ENCODE measurements around the gene HEMGN. TPM values are rescaled to one million over a fixed set of nuclear protein-coding genes. Genes with fewer than 3 reads are reported as not detected.

Gene HEMGN
- total and polyA plus RNA-seq, 4 donors, result 0.93 TPM; not detected in 3

DNA sequence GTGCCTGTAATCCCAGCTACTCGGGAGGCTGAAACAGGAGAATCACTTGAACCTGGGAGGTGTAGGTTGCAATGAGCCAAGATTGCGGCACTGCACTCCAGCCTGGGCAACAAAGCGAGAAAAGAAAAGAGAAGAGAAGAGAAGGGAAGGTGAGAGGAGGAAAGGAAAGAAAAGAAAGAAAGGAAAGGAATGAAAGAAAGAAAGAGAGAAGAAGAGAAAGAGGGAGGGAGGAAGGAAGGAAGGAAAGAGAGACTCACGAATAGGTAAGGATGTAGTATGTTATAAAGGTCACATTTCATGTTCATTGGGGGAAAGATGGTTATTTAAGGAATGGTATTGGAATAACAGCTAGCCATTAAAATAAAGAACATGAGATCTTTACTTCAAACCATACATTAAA is 34.8 kb upstream of the HEMGN start:
- no peak overlapping the region for H3K27ac ChIP-seq (ENCODE audit: low read depth in 1 of 2, low read length in 2 of 2)
- 86 to 87% methylated on average over 4 of the region's 4 CpGs for WGBS, 2 donors

DNA sequence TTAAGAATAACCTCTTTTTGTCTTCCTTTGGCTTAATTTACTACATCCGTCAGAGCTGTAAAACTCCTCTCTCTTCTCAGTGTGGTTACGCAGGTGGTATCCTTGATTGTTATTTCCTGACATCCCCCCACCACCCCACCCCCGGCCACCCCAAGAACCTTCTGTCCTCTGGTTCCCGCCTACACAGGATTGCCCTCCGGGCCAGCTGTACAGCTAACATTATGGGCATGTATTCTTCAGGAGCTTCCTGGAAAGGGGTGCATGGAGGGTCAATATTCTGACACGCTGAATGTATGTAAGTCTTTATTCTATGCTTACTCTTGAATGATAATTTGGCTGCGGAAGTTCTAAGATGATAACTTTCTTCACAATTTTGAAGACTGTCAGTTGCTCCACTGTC is 32.2 kb upstream of the HEMGN start:
- no peaks in the 10 kb centered on the region for H3K4me1 ChIP-seq (ENCODE audit: control insufficient read depth in 1 of 2, insufficient read depth in 2 of 2, low read length in 2 of 2)
- intact Hi-C loops (cut with DNase I), result no loop called here
- no peak overlapping the region for H3K27ac ChIP-seq (ENCODE audit: low read depth in 1 of 2, low read length in 2 of 2)
- 62 to 79% methylated on average over 7 of the region's 7 CpGs for WGBS, 2 donors
- H3K27me3 ChIP-seq (ENCODE audit: control insufficient read depth in 1 of 2, insufficient read depth in 2 of 2, low read length in 1 of 2), result no peaks in the 10 kb centered on the region
- ATAC-seq (ENCODE audit: low FRiP score) (no peak), DNase-seq (no peak)
- no peak overlapping the region for H3K4me3 ChIP-seq (ENCODE audit: low read length in 2 of 2)
- H3K9me3 ChIP-seq (ENCODE audit: control insufficient read depth, low read length), result no peaks in the 10 kb centered on the region
- H3K36me3 ChIP-seq (ENCODE audit: control insufficient read depth in 1 of 2, insufficient read depth in 2 of 2, low read length in 1 of 2), result no peaks in the 10 kb centered on the region

More for the DNA sequence above, 34.8 kb upstream of the HEMGN start:
- DNase-seq, result no peak
- no peak overlapping the region for H3K4me3 ChIP-seq (ENCODE audit: low read length in 2 of 2)
- no peak for ATAC-seq (ENCODE audit: low FRiP score)
- H3K4me1 ChIP-seq (ENCODE audit: control insufficient read depth in 1 of 2, insufficient read depth in 2 of 2, low read length in 2 of 2), result no peaks in the 10 kb centered on the region
- H3K9me3 ChIP-seq (ENCODE audit: control insufficient read depth, low read length), result no peaks in the 10 kb centered on the region
- H3K36me3 ChIP-seq (ENCODE audit: control insufficient read depth in 1 of 2, insufficient read depth in 2 of 2, low read length in 1 of 2), result no peaks in the 10 kb centered on the region
- intact Hi-C loops (cut with DNase I), result no loop called here
- H3K27me3 ChIP-seq (ENCODE audit: control insufficient read depth in 1 of 2, insufficient read depth in 2 of 2, low read length in 1 of 2), result peaks cover 0 to 2% of the 10 kb centered on the region in 2 donors

DNA sequence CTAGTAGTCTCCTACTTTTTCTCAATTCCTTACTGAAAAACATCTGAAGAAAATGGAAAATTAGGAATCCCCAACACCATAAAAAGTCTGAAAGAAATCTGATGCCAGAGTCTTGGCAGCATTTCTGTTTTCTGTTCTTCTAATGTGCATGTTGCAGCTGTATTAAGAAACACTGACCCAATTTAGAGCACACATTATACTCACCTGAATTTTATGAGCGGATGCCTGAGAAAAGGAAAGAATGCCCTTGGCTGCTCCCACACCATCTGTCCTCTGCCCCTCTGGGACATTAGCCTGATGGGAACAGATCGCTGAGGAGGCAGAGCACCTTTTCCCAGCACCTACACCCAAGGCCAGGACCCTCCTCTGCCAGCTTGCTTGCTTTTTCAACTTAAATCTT is 31.0 kb upstream of the HEMGN start:
- Histone ChIP-seq H3K36me3 (ENCODE audit: control insufficient read depth in 1 of 2, insufficient read depth in 2 of 2, low read length in 1 of 2) (no peaks in the 10 kb centered on the region), H3K9me3 (ENCODE audit: control insufficient read depth, low read length) (peaks cover 2% of the 10 kb centered on the region), H3K4me1 (ENCODE audit: control insufficient read depth in 1 of 2, insufficient read depth in 2 of 2, low read length in 2 of 2) (no peaks in the 10 kb centered on the region), H3K27ac (ENCODE audit: low read depth in 1 of 2, low read length in 2 of 2) (no peak overlapping the region), H3K27me3 (ENCODE audit: control insufficient read depth in 1 of 2, insufficient read depth in 2 of 2, low read length in 1 of 2) (no peaks in the 10 kb centered on the region), H3K4me3 (ENCODE audit: low read length in 2 of 2) (no peak overlapping the region)
- WGBS, 2 donors, result 53 to 77% methylated on average over 2 of the region's 2 CpGs
- ATAC-seq (ENCODE audit: low FRiP score) (no peak), DNase-seq (no peak)
- intact Hi-C loops (cut with DNase I), result no loop called here

GRCh38 chr9:97966493-97966892 is 28.5 kb upstream of the HEMGN start:
- H3K4me1 ChIP-seq (ENCODE audit: control insufficient read depth in 1 of 2, insufficient read depth in 2 of 2, low read length in 2 of 2), result no peaks in the 10 kb centered on the region
- 19 to 21% methylated on average over 1 of the region's 1 CpG for WGBS, 2 donors
- H3K27ac ChIP-seq (ENCODE audit: low read depth in 1 of 2, low read length in 2 of 2), result no peak overlapping the region
- no peak for ATAC-seq (ENCODE audit: low FRiP score)
- no peaks in the 10 kb centered on the region for H3K27me3 ChIP-seq (ENCODE audit: control insufficient read depth in 1 of 2, insufficient read depth in 2 of 2, low read length in 1 of 2)
- H3K4me3 ChIP-seq (ENCODE audit: low read length in 2 of 2), result no peak overlapping the region
- intact Hi-C loops (cut with DNase I), result no loop called here
- no peaks in the 10 kb centered on the region for H3K36me3 ChIP-seq (ENCODE audit: control insufficient read depth in 1 of 2, insufficient read depth in 2 of 2, low read length in 1 of 2)
- DNase-seq, result no peak
- peaks cover 2% of the 10 kb centered on the region for H3K9me3 ChIP-seq (ENCODE audit: control insufficient read depth, low read length)

DNA sequence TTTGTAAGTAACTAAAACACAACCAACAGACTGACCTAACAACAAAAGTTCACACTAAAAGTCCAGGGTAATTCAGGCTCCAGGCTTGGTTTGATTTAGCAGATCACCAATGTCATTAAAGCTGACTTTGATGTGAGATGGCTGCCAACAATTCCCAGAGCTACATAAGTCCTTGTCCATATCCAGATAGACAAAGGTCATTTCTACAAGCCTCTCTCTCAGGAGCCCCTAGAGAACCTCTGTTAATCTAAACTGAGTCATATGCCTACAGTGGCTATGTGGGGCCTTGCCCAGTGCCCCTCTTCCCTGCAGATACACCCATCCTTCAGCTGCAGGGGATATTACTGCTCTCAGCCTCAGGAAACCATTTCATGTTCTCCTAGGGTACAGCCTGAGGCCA is 26.9 kb upstream of the HEMGN start:
- Histone ChIP-seq H3K4me3 (ENCODE audit: low read length in 2 of 2) (no peak overlapping the region), H3K36me3 (ENCODE audit: control insufficient read depth in 1 of 2, insufficient read depth in 2 of 2, low read length in 1 of 2) (no peaks in the 10 kb centered on the region), H3K4me1 (ENCODE audit: control insufficient read depth in 1 of 2, insufficient read depth in 2 of 2, low read length in 2 of 2) (no peaks in the 10 kb centered on the region), H3K27me3 (ENCODE audit: control insufficient read depth in 1 of 2, insufficient read depth in 2 of 2, low read length in 1 of 2) (no peaks in the 10 kb centered on the region), H3K27ac (ENCODE audit: low read depth in 1 of 2, low read length in 2 of 2) (no peak overlapping the region), H3K9me3 (ENCODE audit: control insufficient read depth, low read length) (peaks cover 2% of the 10 kb centered on the region)
- intact Hi-C loops (cut with DNase I), result no loop called here
- ATAC-seq (ENCODE audit: low FRiP score), result no peak
- no peak for DNase-seq

GRCh38 chr9:97963232-97963631 is 25.3 kb upstream of the HEMGN start:
- intact Hi-C loops (cut with DNase I), result no loop called here
- no peak for ATAC-seq (ENCODE audit: low FRiP score)
- 63 to 76% methylated on average over 2 of the region's 2 CpGs for WGBS, 2 donors

DNA sequence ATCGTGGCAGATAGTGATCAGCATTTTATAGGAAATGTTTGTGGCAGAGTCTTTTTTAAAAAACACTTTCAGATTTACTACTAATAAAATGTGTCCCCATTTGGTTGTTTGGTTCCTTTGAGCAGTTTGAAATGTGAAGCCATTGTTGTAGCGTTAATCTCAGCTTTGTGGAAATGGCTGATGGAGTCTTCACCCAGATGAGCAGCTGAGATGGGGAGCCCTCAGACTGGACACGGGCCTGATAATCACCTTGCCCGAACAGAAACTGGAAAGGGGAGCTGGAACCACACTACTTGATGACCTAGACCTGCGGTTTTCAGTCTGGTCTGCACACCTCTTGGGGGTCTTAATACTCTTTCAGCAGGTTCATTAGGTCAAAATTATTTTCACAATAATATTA is 24.6 kb upstream of the HEMGN start:
- peaks cover 2% of the 10 kb centered on the region for H3K9me3 ChIP-seq (ENCODE audit: control insufficient read depth, low read length)
- no peak overlapping the region for H3K4me3 ChIP-seq (ENCODE audit: low read length in 2 of 2)
- no peak for DNase-seq
- no peaks in the 10 kb centered on the region for H3K27me3 ChIP-seq (ENCODE audit: control insufficient read depth in 1 of 2, insufficient read depth in 2 of 2, low read length in 1 of 2)
- H3K27ac ChIP-seq (ENCODE audit: low read depth in 1 of 2, low read length in 2 of 2), result no peak overlapping the region
- no peak for ATAC-seq (ENCODE audit: low FRiP score)
- no peaks in the 10 kb centered on the region for H3K4me1 ChIP-seq (ENCODE audit: control insufficient read depth in 1 of 2, insufficient read depth in 2 of 2, low read length in 2 of 2)
- H3K36me3 ChIP-seq (ENCODE audit: control insufficient read depth in 1 of 2, insufficient read depth in 2 of 2, low read length in 1 of 2), result no peaks in the 10 kb centered on the region
- intact Hi-C loops (cut with DNase I), result no loop called here
- 83 to 86% methylated on average over 5 of the region's 5 CpGs for WGBS, 2 donors

More at GRCh38 chr9:97963232-97963631, 25.3 kb upstream of the HEMGN start:
- H3K27me3 ChIP-seq (ENCODE audit: control insufficient read depth in 1 of 2, insufficient read depth in 2 of 2, low read length in 1 of 2), result no peaks in the 10 kb centered on the region
- H3K9me3 ChIP-seq (ENCODE audit: control insufficient read depth, low read length), result peaks cover 2% of the 10 kb centered on the region
- no peak overlapping the region for H3K27ac ChIP-seq (ENCODE audit: low read depth in 1 of 2, low read length in 2 of 2)
- DNase-seq, result no peak
- H3K4me1 ChIP-seq (ENCODE audit: control insufficient read depth in 1 of 2, insufficient read depth in 2 of 2, low read length in 2 of 2), result no peaks in the 10 kb centered on the region
- no peak overlapping the region for H3K4me3 ChIP-seq (ENCODE audit: low read length in 2 of 2)
- H3K36me3 ChIP-seq (ENCODE audit: control insufficient read depth in 1 of 2, insufficient read depth in 2 of 2, low read length in 1 of 2), result no peaks in the 10 kb centered on the region

GRCh38 chr9:97962136-97962535 is 24.2 kb upstream of the HEMGN start:
- H3K27ac ChIP-seq (ENCODE audit: low read depth in 1 of 2, low read length in 2 of 2), result no peak overlapping the region
- H3K9me3 ChIP-seq (ENCODE audit: control insufficient read depth, low read length), result peaks cover 2% of the 10 kb centered on the region
- no peaks in the 10 kb centered on the region for H3K36me3 ChIP-seq (ENCODE audit: control insufficient read depth in 1 of 2, insufficient read depth in 2 of 2, low read length in 1 of 2)
- no peak overlapping the region for H3K4me3 ChIP-seq (ENCODE audit: low read length in 2 of 2)
- intact Hi-C loops (cut with DNase I), result no loop called here
- WGBS, 2 donors, result 66 to 75% methylated on average over 4 of the region's 4 CpGs
- no peak for ATAC-seq (ENCODE audit: low FRiP score)
- H3K27me3 ChIP-seq (ENCODE audit: control insufficient read depth in 1 of 2, insufficient read depth in 2 of 2, low read length in 1 of 2), result no peaks in the 10 kb centered on the region
- DNase-seq, result no peak
- no peaks in the 10 kb centered on the region for H3K4me1 ChIP-seq (ENCODE audit: control insufficient read depth in 1 of 2, insufficient read depth in 2 of 2, low read length in 2 of 2)

DNA sequence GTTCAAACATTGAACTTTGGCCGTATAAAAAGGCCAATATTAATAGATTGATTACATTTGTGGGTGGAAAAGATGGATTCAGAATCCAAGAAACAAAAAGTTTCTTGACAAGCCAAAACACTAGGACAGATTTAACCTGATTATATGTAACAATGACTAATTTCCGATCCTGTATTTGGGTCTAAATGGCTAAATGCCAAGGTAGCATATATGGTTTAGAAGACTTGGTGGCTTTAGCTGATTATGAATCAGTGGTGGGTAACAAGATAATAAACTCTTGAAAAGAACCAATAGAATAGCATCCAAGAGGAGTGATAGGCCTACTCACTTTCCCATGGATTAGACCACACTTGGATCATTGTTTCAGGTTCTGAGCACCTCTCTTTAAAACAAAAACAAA is 23.4 kb upstream of the HEMGN start:
- Histone ChIP-seq H3K27ac (ENCODE audit: low read depth in 1 of 2, low read length in 2 of 2) (no peak overlapping the region), H3K4me3 (ENCODE audit: low read length in 2 of 2) (no peak overlapping the region), H3K36me3 (ENCODE audit: control insufficient read depth in 1 of 2, insufficient read depth in 2 of 2, low read length in 1 of 2) (no peaks in the 10 kb centered on the region), H3K4me1 (ENCODE audit: control insufficient read depth in 1 of 2, insufficient read depth in 2 of 2, low read length in 2 of 2) (no peaks in the 10 kb centered on the region), H3K9me3 (ENCODE audit: control insufficient read depth, low read length) (peaks cover 2% of the 10 kb centered on the region), H3K27me3 (ENCODE audit: control insufficient read depth in 1 of 2, insufficient read depth in 2 of 2, low read length in 1 of 2) (no peaks in the 10 kb centered on the region)
- intact Hi-C loops (cut with DNase I), result no loop called here
- ATAC-seq (ENCODE audit: low FRiP score) (no peak), DNase-seq (no peak)
- WGBS, 2 donors, result 88% methylated on average over 2 of the region's 2 CpGs
